GM12872 (cell line): ENCODE data around the gene WIZ.

Source experiments
- CTCF ChIP-seq: IDR thresholded peaks from 3 replicates; pipeline ENCODE4 v1.5.1; 2011; ENCODE audit warnings: low read depth, mild to moderate bottlenecking, low read length, moderate library complexity; ENCODE audit not compliant: insufficient read depth

Gene WIZ

GRCh38 chr19:15449620-15450527 is at the start of gene WIZ:
WIZ (minus strand) TSS chr19:15449956; CDS start chr19:15448307, 1,649 bp downstream.
- no peak for TF ChIP-seq CTCF

GRCh38 chr19:15498910-15499309 is 49.2 kb upstream of the WIZ start:
- TF ChIP-seq CTCF, result no peak

GRCh38 chr19:15498156-15498858 is 48.6 kb upstream of the WIZ start:
- no peak for TF ChIP-seq CTCF

GRCh38 chr19:15495151-15495550 is 45.4 kb upstream of the WIZ start:
- no peak for TF ChIP-seq CTCF

- no peak for TF ChIP-seq CTCF
Observed at GRCh38 chr19:15488489-15489226, 38.9 kb upstream of the WIZ start.

GRCh38 chr19:15487038-15487437 is 37.3 kb upstream of the WIZ start:
- no peak for TF ChIP-seq CTCF
